AG04449 (cell line): ENCODE data around the gene LAMTOR3.
"Not testable (repeated sequence)": the region's sequence is repeated elsewhere in the genome, so short reads cannot be mapped to it uniquely, and the experiment has no call there.

ENCODE experiments used
- CTCF ChIA-PET: fragments of 350-600 bp; formaldehyde crosslinking; extraction: SDS; loops from one replicate; lab custom pipeline; 2021; ENCODE audit warnings: antibody characterized with exemption; lab: Yijun Ruan, JAX
- POLR2A ChIA-PET: fragments of 400-600, 350-600 bp; formaldehyde crosslinking; extraction: SDS; loops from one replicate; lab custom pipeline; 2020; ENCODE audit warnings: antibody characterized with exemption, inconsistent platforms; lab: Yijun Ruan, JAX
- DNase-seq: peaks from one replicate; pipeline ENCODE4 v3.0.0-alpha.2; 2010; ENCODE audit warnings: low read depth, low spot score
- H3K4me3 ChIP-seq: 2 replicates; pipeline ENCODE4 v1.5.1; 2011; ENCODE audit warnings: low read depth, mild to moderate bottlenecking, control low read depth, low read length
- CTCF ChIP-seq: IDR thresholded peaks from one replicate; pipeline ENCODE4 v1.5.1; 2011; ENCODE audit warnings: mild to moderate bottlenecking, moderate library complexity, low read length, control low read depth, inconsistent platforms; ENCODE audit not compliant: insufficient read depth; ENCODE audit errors: missing control alignments

Gene LAMTOR3

DNA sequence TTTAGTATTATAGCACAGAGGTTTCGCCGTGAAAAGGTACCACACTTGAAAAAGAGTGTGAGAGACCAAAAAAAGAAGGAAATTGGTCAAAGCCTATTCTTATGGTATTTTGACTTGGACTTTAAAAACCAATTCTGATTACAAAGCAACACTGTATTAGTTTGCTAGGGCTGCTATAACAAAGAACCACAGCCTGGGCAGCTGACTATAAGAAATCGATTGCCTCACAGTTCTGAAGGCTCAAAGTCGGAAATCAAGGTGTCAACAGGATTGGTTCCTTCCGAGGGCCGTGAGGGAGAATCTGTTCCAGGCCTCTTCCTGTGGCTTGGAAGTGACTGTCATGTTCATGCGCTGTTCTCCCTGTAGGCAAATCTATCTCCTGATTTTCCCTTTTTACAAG, 59.7 kb downstream of the LAMTOR3 start:
- CTCF ChIA-PET, result no interaction called here
- POLR2A ChIA-PET, result no interaction called here
- TF ChIP-seq CTCF, result no peak
- no peak for DNase-seq
- no peak overlapping the region for H3K4me3 ChIP-seq

GRCh38 chr4:99833756-99834155, 60.5 kb downstream of the LAMTOR3 start:
- TF ChIP-seq CTCF, result no peak
- CTCF ChIA-PET, result no interaction called here

GRCh38 chr4:99832758-99833157, 61.5 kb downstream of the LAMTOR3 start:
- CTCF ChIA-PET, result no interaction called here
- no peak for TF ChIP-seq CTCF
- no peak overlapping the region for H3K4me3 ChIP-seq
- POLR2A ChIA-PET, result no interaction called here
- DNase-seq, result no peak

More at GRCh38 chr4:99833756-99834155, 60.5 kb downstream of the LAMTOR3 start:
- no peak for DNase-seq
- POLR2A ChIA-PET, result no interaction called here
- no peak overlapping the region for H3K4me3 ChIP-seq

DNA sequence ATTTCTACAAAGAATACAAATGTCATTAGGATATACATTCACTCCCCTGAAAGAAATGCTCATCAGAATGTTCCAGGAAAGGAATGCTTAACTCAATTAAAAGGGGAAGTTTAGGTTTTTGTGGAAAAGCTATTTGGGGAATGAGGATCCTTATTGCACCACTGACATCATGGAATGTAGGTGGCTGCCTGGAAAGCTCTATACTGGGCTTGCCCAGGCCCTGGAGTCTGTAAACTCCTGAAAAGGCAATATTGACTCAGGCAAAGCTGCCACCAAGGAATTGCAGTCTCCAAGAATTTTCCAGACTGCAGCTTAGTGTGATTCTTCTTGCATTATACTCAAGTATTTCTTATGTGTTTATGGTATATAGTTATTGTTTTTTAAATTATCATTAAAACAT, 61.9 kb downstream of the LAMTOR3 start:
- ChIA-PET POLR2A (no interaction called here), CTCF (no interaction called here)
- no peak for DNase-seq
- no peak overlapping the region for H3K4me3 ChIP-seq
- TF ChIP-seq CTCF, result no peak

- CTCF ChIA-PET, result interaction anchor here (1.4 kb wide), 1 partner anchor 19 kb away, joined by 3 read pairs; no protein-coding TSS in a partner anchor
- POLR2A ChIA-PET, H3K4me3 ChIP-seq: not testable (repeated sequence)
Observed at GRCh38 chr4:99830051-99830450, 64.2 kb downstream of the LAMTOR3 start.

GRCh38 chr4:99828477-99828876, 65.8 kb downstream of the LAMTOR3 start:
- no peak overlapping the region for H3K4me3 ChIP-seq
- ChIA-PET CTCF (interaction anchor here (1.2 kb wide), 1 partner anchor 17 kb away, joined by 4 read pairs; no protein-coding TSS in a partner anchor), POLR2A (no interaction called here)
- no peak for DNase-seq
- TF ChIP-seq CTCF, result no peak

More at GRCh38 chr4:99830051-99830450, 64.2 kb downstream of the LAMTOR3 start:
- not testable (repeated sequence) for DNase-seq
